ENCODE data around the gene TNFAIP6.

DNA sequence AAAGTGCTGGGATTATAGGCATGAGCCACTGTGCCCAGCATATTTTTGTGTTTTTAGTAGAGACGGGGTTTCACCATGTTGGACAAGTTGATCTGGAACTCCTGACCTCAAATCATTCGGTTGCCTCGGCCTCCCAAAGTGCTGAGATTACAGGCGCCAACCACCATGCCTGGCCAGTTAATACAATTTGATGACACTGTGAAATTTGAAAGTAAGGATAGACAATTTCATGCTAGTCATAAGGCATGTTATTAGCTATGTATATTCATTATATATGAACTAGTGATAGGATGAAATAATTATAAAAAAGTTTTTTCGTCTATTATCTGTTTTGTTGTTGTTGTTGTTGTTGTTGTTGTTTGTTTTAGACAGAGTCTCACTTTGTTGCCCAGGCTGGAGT, 43.8 kb downstream of the TNFAIP6 start:
- TF ChIP-seq EZH2 (IDR thresholded peaks at IDR 0.05; ENCODE audit: insufficient read depth, poor library complexity, severe bottlenecking) (no peak), EZH2phosphoT487 (IDR thresholded peaks at IDR 0.05; ENCODE audit: insufficient read depth, low read depth) (no peak)

All from GM23248 (cell line).